ENCODE results near the gene PRLR. TPM values are rescaled to one million over a fixed set of nuclear protein-coding genes. Genes with fewer than 3 reads are reported as not detected.

Gene PRLR
- polyA plus RNA-seq, 1 donor from 2014 or later: 0.50 TPM

- H3K36me3 ChIP-seq (ENCODE audit: insufficient read depth, low read length): no peaks in the 10 kb centered on the region
- H3K27me3 ChIP-seq (ENCODE audit: insufficient read depth, low read depth, low read length): no peaks in the 10 kb centered on the region
- no peak overlapping the region for H2AFZ ChIP-seq (ENCODE audit: low read depth, low read length)
- no peak overlapping the region for H3K4me2 ChIP-seq (ENCODE audit: low read length)
- no peaks in the 10 kb centered on the region for H3K9me3 ChIP-seq (ENCODE audit: low read length)
- H4K20me1 ChIP-seq (ENCODE audit: insufficient read depth): no peaks in the 10 kb centered on the region
- no peaks in the 10 kb centered on the region for H3K79me2 ChIP-seq (replicated peaks; ENCODE audit: insufficient read depth, low read length)
- H3K4me3 ChIP-seq (ENCODE audit: low read length): no peak overlapping the region
- H3K9ac ChIP-seq (ENCODE audit: low read length): no peak overlapping the region
- H3K9me2 ChIP-seq (ENCODE audit: insufficient read depth, low read length): no peaks in the 10 kb centered on the region
- H3K27ac ChIP-seq (ENCODE audit: low read length): no peak overlapping the region
- H3F3A ChIP-seq (ENCODE audit: insufficient read depth, low read length, poor library complexity, severe bottlenecking): no peaks in the 10 kb centered on the region
- TF ChIP-seq CTCF (IDR thresholded peaks at IDR 0.05; ENCODE audit: poor library complexity, severe bottlenecking) (no peak), RAD21 (conservative IDR thresholded peaks at IDR 0.05) (no peak), TAF1 (IDR thresholded peaks at IDR 0.05; ENCODE audit: low read depth) (no peak), MXI1 (conservative IDR thresholded peaks at IDR 0.05; ENCODE audit: poor library complexity, severe bottlenecking) (no peak), EZH2 (IDR thresholded peaks at IDR 0.05; ENCODE audit: borderline replicate concordance, insufficient read depth, low read length, poor library complexity, severe bottlenecking) (no peak), SMC3 (conservative IDR thresholded peaks at IDR 0.05; ENCODE audit: poor library complexity) (no peak)
These were observed 66.6 kb downstream of the PRLR start for GRCh38 chr5:35163710-35164033.

GRCh38 chr5:35162848-35163709 is 67.2 kb downstream of the PRLR start:
- Histone ChIP-seq H3K9ac (ENCODE audit: low read length) (no peak overlapping the region), H4K20me1 (ENCODE audit: insufficient read depth) (no peaks in the 10 kb centered on the region), H3K4me2 (ENCODE audit: low read length) (no peak overlapping the region), H3K36me3 (ENCODE audit: insufficient read depth, low read length) (no peaks in the 10 kb centered on the region), H3K27me3 (ENCODE audit: insufficient read depth, low read depth, low read length) (no peaks in the 10 kb centered on the region), H3F3A (ENCODE audit: insufficient read depth, low read length, poor library complexity, severe bottlenecking) (no peaks in the 10 kb centered on the region), H3K9me2 (ENCODE audit: insufficient read depth, low read length) (no peaks in the 10 kb centered on the region), H3K9me3 (ENCODE audit: low read length) (no peaks in the 10 kb centered on the region), H2AFZ (ENCODE audit: low read depth, low read length) (no peak overlapping the region), H3K79me2 (replicated peaks; ENCODE audit: insufficient read depth, low read length) (no peaks in the 10 kb centered on the region), H3K27ac (ENCODE audit: low read length) (peak overlapping the region; percentile 12), H3K4me3 (ENCODE audit: low read length) (no peak overlapping the region)
- TF ChIP-seq RAD21 (conservative IDR thresholded peaks at IDR 0.05) (no peak), POLR2AphosphoS5 (IDR thresholded peaks at IDR 0.05) (peak; percentile 52), TAF1 (IDR thresholded peaks at IDR 0.05; ENCODE audit: low read depth) (no peak), EZH2 (IDR thresholded peaks at IDR 0.05; ENCODE audit: borderline replicate concordance, insufficient read depth, low read length, poor library complexity, severe bottlenecking) (no peak), SMC3 (conservative IDR thresholded peaks at IDR 0.05; ENCODE audit: poor library complexity) (no peak), CTCF (IDR thresholded peaks at IDR 0.05; ENCODE audit: poor library complexity, severe bottlenecking) (no peak), REST (IDR thresholded peaks at IDR 0.05; ENCODE audit: borderline replicate concordance) (peak; percentile 99), MXI1 (conservative IDR thresholded peaks at IDR 0.05; ENCODE audit: poor library complexity, severe bottlenecking) (no peak), EP300 (conservative IDR thresholded peaks at IDR 0.05; ENCODE audit: poor library complexity, severe bottlenecking) (no peak)

Measured in neural cell (in vitro differentiated cells).